HG03025 (cell line): ENCODE data around the gene RFESD.
"Not testable (repeated sequence)": the region's sequence is repeated elsewhere in the genome, so short reads cannot be mapped to it uniquely, and the experiment has no call there.

Experiments used
- ATAC-seq: cut with Tn5 transposase; IDR thresholded peaks from one replicate; pipeline ENCODE4 v1.9.1; 2021; ENCODE audit warnings: mild to moderate bottlenecking, moderate library complexity; ENCODE audit not compliant: unreplicated experiment, low FRiP score

Gene RFESD

DNA sequence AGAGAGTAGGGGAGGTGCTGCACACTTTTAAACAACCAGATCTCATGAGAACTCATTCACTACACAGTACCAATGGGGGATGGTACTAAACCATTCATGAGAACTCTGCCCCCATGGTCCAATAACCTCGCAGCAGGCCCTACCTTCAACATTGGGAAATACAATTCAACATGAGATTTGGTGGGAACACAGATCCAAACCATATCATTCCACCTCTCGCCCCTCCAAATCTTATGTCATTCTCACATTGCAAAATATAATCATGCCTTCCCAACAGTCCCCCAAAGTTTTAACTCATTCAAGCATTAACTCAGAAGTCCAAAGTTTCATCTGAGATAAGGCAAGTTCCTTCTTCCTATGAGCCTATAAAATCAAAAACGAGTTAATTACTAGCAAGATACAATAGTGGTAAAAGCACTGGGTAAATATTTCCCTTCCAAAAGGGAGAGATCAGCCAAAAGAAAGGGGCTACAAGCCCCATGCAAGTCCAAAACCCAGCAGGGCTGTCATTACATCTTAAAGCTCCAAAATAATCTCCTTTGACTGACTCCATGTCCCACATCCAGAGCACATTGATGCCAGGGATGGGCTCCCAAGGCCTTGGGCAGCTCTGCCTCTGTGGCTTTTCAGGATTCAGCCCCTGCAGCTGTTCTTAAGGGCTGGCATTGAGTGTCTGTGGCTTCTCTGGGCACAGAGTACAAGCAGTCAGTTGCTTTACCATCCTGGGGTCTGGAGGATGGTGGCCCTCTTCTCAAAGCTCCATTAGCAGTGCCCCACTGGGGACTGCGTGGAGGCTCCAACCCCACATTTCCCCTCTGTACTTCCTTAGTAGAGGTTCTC is 18.4 kb upstream of the RFESD start:
- no peak for ATAC-seq

DNA sequence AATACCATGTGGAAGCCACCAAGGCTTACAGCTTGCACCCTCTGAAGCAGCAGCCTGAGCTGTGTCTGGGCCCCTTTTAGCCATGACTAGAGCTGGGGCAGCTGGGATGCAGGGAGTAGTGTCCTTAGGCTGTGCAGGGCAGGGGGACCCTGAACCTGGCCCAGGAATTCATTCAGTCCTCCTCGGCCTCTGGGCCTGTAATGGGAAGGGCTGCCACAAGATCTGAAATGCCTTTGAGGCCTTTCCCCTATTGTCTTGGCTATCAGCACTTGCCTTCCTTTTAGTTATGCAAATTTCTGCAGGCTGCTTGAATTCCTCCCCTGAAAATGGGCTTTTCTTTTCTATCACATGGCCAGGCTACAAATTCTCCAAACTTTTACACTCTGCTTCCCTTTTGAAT is 17.6 kb upstream of the RFESD start:
- no peak for ATAC-seq

DNA sequence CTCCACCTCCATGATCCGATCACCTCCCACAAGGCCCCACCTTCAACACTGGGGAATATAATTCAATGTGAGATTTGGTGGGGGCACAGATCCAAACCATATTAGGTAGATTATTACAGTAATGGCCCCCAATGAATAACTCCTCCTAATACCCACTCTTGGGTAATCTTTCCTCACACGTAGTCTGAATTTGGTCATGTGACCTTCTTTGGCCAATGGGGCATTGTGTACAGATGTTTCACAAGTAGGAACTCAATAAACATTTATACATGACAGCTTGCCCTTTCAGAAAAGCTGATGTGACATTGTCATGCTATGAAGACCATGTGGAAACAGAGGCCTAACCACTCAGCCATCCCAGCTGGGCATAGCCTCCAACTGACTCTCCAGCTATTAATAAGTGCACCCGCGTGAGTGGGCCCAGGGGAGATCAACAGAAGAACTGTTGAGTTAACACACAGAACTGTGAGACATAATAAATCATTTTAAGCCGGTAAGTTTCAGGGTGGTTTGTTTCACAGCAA is 16.1 kb upstream of the RFESD start:
- no peak for ATAC-seq

DNA sequence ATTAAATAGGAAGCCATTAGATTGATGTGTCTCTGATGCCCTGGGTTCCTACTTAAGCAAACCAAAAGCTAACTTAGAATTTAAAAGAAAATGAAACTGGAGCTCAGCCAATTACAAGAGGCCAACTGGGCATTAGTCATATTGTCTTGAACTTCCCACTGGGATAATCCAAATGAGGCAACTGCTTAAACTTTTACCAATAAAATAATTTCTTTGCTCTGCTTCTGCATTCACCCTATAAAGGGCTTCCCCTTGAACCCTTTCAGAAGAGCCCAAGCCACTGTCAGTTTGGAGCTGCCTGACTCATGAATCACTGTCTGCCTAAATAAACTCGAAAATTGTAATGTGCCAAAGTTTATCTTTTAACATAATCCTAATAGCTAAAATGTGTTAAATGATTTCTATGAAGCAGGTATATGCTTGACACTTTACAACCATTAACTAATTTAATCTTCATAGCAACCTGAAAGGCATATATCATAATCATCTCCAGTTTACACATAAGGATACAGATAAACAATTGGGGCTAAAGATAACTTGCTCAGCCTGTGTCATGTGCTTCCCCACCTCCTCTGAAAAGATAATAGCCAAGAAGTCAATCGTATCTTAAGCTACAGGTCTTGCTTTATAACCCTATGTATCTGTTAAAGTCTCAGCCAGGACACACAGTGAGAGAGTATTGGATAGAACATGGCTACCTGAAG is 15.2 kb upstream of the RFESD start:
- no peak for ATAC-seq

DNA sequence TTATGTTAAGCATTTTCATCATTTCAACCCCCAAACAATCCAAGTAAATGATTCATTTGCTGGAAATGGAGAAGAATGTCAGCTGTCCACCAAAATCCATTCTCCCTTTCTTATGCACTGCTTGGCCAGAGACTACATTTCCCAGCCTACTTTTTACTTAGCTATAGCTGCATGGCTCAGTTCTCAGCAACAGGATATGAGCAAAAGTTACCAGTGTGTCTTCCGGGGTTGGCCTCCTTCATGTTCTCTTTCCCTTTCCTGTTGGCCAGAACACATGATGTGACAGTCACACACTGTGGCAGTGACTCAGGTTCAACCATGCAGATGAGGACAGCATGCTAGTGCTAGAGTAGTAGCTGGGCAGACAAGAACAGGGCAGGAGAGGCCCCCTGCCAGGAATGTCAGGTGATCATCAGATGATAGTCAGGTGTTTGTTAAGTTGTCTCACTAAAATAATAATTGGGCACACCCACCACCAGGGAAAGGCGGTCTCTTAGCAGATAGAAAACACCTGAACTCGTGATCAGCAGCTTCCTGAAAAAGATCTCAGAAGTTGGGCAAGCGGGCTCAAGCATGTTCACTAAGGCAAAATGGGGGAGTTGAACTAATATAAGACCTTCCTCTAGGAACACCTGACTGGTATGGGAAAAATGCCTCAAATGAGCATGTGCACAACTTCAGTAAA is 14.4 kb upstream of the RFESD start:
- no peak for ATAC-seq

DNA sequence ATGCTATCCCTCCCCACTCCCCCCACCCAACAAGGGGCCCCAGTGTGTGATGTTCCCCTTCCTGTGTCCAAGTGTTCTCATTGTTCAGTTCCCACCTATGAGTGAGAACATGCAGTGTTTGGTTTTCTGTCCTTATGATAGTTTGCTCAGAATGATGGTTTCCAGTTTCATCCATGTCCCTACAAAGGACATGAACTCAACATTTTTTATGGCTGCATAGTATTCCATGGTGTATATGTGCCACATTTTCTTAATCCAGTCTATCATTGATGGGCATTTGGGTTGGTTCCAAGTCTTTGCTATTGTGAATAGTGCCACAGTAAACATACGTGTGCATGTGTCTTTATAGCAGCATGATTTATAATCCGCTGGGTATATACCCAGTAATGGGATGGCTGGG is 13.6 kb upstream of the RFESD start:
- ATAC-seq: not testable (repeated sequence)

DNA sequence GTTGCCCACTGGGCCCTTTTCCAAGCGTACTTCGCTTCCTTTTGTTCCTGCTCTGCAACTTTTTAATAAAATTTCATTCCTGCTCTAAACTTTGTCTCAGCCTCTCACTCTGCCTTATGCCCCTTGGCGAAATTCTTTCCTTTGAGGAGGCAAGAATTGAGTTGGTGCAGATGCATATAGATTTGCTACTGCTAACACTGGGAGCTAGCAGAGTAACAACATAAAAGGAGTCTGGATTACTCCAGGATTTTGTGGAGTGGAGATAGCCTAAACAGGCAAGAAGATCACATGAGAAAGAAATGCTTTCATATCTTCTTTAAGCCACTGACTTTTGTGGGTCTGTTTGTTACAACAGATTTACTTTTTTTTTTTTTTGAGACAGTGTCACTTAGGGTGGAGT is 12.9 kb upstream of the RFESD start:
- ATAC-seq: no peak

DNA sequence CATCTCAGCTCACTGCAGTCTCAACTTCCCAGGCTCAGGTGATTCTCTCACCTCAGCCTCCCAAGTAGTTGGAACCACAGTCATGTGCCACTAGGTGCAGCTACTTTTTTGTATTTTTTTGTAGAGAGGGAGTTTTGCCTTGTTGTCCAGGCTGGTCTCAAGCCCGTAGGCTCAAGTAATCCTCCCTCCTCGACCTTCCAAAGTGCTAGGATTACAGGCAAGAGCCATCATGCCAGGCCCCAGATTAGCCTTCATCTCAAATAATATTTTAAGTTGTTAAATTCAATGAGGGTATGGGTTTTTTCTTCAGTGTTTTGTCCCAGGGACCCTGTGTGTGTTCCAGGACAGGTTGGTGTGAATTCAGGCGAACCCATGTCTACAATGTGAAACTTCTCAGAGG is 12.5 kb upstream of the RFESD start:
- ATAC-seq: no peak

DNA sequence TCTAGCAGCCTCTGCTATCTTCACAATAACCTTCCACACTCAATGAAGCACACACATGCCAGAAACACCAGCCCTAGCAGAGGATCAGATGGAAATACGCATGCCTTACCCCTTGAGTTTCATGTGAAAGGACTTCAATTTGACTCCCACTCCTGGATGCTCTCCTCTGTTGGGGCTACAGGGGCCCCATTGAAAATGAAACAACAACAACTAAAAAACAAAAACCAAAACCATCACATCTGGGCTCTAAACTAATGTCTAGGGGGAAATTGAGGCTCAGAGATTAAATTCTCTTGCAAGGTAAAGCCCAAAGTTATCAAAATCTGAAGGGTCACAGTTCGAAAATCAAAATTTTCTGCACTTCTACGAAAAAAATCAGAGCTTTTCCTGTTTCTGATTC is 7.9 kb upstream of the RFESD start:
- ATAC-seq: no peak

DNA sequence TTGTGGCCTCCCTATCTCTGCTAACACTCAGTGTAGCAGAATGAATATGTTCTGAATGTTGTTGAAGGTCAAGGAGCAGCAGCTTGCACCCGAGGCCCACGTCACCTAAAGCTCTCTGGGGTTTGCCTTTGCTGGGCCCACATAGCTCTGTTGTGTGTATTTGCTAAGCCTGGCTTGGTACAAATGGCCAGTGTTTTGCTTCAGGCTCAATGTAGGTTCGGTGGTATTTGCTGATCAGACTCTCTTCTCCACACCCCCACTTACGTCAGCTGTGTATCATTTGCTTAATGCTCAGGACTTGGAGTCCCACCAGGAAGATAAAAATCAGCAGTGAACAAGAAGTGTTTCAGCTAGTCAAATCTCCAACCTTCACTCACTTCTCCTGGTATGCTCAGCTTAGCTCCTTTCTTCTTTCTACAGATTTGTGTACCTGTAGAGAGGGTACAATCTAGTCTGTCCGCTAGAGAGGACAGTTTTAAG is 4.8 kb upstream of the RFESD start:
- no peak for ATAC-seq

DNA sequence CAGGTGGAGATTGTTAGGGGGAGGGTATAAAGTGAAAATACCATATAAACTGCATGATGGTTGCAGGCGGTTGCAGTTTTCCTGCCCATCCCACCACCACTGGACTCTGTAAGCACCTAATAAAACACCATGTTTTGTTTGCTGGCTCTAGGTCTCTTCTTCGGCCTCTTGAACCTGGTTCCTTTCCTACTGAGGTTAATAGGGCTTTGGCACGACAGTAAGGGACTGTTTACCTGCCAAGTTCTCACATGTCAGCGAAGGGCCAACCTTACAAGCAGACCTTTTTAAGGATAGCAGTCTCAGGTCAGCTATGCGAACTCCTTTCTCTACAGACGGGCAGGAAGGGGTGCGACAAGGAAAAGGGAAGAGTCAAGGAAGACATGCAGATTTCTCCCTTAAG is 3.4 kb upstream of the RFESD start:
- ATAC-seq: no peak

DNA sequence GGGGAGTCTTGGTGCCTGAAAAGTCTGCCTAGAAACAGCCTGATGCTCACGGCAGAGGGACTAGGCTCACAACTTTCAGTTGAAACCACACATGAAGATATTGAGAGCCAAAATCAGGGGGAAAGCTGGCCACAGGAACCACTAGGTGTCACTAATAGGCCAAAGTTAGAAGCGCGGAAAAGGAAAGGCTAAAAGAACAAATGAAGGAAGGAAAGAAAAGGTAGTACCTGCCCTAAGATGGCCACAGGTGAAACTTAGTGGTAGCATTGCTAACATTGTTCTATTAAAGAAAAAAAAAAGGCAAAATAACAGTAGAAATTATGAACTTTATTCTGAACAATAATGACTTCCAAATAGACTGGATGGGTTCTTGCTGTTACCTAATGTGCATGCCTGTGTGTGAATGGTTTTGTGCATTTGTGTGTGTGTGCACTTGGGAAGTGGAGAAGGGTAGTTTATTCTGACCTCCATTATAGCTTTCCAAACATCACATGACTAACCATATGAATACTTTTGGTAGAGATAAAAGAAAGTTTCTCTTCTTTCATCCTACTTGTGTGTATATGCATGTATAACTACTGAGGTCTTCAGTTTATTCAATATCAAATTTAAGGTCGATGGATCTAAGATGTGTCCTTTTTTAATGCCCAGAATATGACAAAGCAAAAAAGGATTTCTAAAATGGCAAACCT is 2.1 kb upstream of the RFESD start:
- peak; percentile 50 for ATAC-seq

DNA sequence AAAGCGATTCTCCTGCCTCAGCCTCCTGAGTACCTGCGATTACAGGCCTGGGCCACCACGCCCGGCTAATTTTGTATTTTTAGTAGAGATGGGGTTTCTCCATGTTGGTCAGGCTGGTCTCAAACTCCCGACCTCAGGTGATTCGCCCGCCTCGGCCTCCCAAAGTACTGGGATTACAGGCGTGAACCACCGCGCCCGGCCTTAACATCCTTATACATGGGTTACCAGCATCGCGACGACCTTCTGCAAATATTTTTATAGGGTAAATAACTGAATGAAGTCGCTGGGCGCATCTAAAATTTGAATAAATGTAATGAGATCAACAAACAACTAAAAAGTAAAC is 380 bp upstream of the RFESD start:
- not testable (repeated sequence) for ATAC-seq

DNA sequence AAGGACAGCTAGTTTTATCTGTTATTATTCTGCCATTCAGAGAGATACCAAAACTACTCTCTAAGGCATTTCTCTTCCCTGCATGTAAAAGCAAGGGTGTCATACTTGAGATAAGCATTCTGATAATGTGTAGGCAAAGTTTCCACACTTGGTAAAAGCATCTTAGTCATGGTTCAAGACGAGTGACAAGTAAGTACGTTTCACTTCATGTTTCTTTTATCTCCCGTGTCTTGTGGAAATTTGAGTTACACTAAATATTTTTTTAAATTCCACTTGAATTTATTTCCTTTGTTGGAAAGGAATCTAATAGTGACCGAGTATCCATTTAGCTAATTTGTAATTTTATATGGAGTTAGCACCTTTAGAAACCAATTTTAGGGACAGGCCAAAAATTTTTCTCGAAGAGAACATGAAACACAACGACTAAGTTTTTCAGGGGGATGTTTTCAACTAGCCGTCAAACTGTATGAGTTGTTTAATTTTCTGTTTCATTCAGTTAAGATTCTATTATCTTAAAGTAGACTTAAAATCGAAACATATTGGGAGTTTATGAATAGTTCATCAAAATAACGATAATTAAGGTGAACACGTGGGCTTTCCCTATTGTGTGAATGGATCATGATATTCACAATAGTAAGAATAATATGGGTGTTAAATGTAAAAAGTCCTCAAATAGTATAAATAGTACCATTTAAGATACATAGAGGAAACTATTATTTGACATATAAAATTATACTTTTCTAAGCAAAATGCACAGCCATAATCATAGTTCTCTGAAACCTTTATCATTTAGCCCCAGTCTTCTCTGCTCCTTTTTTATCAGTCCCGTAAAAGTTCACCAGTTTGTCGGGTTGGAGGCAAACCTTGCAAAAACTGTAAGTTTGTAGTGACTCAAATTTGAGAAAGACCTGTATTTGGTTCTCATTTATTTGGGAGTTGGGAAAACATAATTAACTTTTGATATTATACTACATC is 1.6 kb downstream of the RFESD start:
- ATAC-seq: no peak

DNA sequence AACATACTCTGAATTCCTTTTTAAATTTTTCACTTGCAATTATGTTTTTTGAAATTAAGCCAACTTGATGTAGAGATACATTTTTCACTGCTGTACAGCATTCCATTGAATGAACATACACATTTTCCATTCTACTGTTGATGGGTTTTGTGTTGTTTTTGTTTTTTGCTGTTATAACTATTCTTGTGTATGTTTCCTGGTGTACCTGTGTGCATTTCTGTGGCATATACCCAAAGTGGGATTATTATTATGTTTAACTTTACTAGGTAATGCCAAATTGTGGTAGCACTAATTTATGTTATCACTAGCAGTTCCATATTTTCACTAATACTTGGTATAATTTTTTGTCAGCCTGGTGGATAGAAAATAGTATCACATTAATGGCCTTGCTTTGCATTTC is 2.7 kb downstream of the RFESD start:
- no peak for ATAC-seq

DNA sequence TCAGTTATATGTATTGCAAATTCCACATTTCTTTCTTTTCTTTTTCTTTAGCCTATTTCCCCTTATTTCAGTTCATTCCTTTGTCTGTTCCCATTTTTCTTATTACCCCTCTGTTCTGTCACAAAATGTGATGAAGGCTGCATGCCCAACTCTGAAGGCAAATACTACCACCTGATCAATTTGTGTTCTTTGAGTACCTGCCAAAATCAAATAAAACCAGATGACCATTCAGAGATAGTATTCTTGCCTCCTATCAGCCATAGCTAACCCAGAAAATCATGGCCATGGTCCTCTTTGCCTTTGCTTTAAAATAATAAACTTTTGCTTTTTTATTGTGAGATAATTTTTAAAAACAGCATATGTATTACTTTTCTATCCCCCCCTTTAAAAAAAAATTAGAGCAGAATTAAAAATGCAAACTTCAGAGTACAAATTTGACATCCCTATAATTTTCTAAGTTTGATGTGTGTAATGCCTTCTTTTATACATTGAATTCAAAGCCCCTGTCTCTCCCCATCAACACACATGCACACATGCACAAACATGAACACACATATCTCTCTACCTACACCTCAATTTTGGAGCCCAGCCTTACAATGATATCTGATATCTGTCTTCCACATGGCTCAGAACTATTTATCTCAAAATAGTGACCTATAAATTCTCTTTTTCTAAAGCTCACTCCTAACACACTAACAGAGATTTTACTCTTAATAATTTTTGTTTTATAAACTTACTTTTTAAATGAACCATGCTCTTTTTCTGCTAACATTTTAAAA is 3.5 kb downstream of the RFESD start:
- ATAC-seq: no peak

DNA sequence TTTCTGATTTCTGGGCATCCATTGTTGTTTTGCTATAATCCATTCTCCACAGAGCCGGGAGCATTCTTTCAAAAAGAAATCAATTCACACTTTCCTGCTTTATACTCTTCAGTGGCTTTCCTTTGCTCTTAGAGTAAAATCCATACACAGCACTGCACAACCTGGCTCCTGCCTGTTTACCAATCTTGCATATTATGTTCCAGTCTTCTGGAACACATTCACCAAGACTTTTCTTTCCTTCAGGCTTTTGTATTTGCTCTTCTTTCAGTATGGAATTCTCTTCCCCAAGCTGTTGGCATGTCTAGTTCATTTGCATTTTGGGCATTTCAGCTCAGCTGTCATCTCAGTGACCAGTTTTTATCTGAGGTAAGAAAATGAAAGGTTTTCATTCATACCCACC is 6.3 kb downstream of the RFESD start:
- no peak for ATAC-seq

DNA sequence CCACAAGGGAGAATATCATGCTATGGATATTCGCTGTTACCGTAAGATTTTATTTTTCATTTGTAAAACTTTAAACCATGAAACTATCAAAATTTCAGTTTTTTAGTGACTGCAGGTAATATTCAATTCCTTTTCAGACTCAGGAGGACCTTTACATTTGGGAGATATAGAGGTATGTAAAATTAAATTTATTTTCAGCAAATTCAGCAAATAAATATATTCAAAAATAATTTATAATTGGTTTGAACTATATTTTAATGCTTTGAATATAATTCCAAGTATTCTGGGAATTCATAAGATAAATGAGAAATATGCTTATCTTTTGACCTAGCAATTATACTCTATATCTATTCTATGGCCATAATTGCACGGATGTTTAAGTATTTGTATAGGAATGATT is 7.6 kb downstream of the RFESD start:
- ATAC-seq: no peak

DNA sequence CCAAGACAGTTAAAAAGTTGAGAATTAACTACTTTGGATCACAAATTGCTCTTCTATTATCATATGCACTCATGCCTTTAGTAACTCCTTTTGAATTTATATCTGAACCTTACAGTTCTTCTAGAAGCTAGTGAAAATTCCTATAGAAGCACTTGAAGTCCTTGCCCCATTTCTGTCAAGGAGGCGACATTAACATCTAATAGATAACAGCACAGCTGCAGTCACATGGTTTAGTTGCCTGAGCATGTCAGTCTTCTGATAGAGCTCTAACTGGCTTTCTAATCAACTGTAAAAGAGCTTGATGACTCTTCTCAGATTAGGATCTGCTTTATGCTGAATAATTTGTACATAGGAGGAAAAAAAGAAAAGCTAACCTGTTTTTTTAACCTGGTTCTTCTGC is 9.0 kb downstream of the RFESD start:
- no peak for ATAC-seq
